Measurements from ENCODE around the gene CTNNA2. TPM values are rescaled to one million over a fixed set of nuclear protein-coding genes. Genes with fewer than 3 reads are reported as not detected.

Gene CTNNA2
- total and polyA plus RNA-seq, 5 donors: 0.08 to 0.42 (median 0.11) TPM; not detected in 1

DNA sequence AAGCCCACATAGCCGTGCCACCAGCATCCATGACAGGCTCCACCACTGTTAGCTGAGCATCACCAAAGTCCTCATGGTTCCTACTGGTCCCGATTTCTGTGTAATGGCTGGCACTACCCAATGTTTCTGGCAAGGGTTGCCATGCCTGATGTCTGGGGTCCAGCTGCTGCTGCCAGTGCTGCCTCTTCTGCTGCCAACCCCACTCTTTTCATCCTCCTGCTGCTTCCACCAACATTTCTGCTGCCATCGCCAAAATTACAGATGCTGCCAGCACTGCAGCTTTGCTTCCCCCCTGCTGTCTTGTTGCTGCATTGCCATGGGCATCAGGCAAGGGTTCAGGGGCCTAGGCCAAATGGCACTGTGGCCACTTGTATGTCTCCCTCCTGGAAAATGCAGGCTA lies 638.8 kb downstream of the CTNNA2 start:
- no peaks in the 10 kb centered on the region for H3K9me3 ChIP-seq (ENCODE audit: control insufficient read depth, low read length)
- no peak overlapping the region for H3K4me3 ChIP-seq (ENCODE audit: low read length)
- no peak overlapping the region for H3K27ac ChIP-seq (ENCODE audit: low read length)
- no peaks in the 10 kb centered on the region for H3K27me3 ChIP-seq (ENCODE audit: control insufficient read depth, insufficient read depth)
- ATAC-seq: no peak
- no peaks in the 10 kb centered on the region for H3K4me1 ChIP-seq (ENCODE audit: control insufficient read depth, insufficient read depth, low read length)
- intact Hi-C loops (cut with DNase I): no loop called here
- DNase-seq: no peak
- 91% methylated on average over 3 of the region's 3 CpGs for WGBS

DNA sequence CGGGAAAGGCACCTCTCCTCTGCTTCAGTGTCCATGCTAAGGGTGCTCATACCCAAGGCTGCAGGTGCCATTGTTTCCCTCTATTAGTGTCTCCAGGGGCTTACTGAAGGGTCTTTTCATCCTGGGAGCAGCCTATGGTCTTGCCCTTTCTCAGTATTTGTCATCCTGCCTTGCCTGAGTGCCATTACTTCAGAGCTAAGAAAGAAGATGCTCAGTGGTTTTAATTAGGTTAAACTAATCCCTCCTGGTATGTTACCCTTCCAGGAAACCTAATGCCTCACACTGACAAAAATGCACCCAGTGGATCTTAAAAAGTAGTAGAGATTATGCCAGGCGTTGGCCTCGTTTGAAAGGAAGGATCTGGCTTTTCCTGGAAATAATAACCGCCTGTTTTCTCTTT lies 640.3 kb downstream of the CTNNA2 start:
- Histone ChIP-seq H3K27me3 (ENCODE audit: control insufficient read depth, insufficient read depth) (no peaks in the 10 kb centered on the region), H3K9me3 (ENCODE audit: control insufficient read depth, low read length) (no peaks in the 10 kb centered on the region), H3K27ac (ENCODE audit: low read length) (no peak overlapping the region), H3K4me1 (ENCODE audit: control insufficient read depth, insufficient read depth, low read length) (no peaks in the 10 kb centered on the region), H3K4me3 (ENCODE audit: low read length) (no peak overlapping the region)
- DNase-seq (no peak), ATAC-seq (no peak)
- 63% methylated on average over 4 of the region's 4 CpGs for WGBS
- intact Hi-C loops (cut with DNase I): no loop called here

DNA sequence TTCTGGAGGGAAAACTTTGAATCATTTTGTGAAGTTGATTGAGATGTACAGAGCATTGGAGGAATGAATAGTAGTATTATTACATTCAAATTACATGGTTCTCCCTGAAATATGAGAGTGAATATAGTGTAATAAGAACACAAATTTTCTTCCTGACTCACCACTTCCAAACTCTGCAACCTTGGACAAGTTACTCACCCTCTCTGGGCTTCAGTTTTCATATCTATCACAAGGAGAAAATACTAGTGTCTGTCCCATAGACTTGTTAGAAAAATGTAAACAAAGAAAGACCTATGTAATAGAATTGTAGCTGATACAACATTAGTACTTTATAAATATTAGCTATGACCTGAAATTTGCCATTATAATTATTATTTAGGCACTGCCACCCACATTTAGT lies 640.9 kb downstream of the CTNNA2 start:
- no peak for ATAC-seq
- Histone ChIP-seq H3K27ac (ENCODE audit: low read length) (no peak overlapping the region), H3K4me3 (ENCODE audit: low read length) (no peak overlapping the region), H3K27me3 (ENCODE audit: control insufficient read depth, insufficient read depth) (no peaks in the 10 kb centered on the region), H3K4me1 (ENCODE audit: control insufficient read depth, insufficient read depth, low read length) (no peaks in the 10 kb centered on the region), H3K9me3 (ENCODE audit: control insufficient read depth, low read length) (no peaks in the 10 kb centered on the region)
- DNase-seq: no peak
- intact Hi-C loops (cut with DNase I): no loop called here

DNA sequence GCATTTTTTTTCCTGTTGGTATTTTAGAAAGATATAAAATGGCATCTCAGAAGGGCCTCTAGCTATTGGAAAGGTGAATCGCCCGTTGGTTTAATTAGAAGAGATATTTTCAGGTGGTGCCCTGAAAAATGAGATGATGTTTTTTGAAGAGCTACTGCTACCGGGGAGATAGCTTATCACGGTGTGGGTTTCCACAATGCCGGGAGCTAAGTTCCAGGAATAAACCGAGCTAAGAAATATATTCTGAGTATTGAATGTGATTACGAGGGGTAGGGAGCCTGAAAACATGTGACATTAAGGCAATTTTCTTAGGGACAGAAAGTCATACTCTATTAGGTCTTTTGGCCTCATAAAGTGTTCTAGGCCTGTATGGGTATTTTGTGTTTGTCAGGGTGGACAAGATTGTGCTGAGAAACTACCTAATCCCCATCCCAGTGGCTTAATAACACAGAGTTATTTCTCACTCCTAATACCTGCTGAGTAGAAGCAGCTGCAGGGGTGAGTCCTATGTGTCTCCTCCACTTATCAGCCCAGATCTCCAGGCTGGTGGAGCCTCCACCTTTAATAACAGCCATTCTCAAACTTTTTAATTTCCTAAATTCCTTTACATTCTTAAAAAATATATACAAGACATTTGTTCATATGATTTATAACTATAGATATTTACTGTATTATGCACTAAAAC lies 641.5 kb downstream of the CTNNA2 start:
- intact Hi-C loops (cut with DNase I): no loop called here
- H3K27me3 ChIP-seq (ENCODE audit: control insufficient read depth, insufficient read depth): no peaks in the 10 kb centered on the region
- no peaks in the 10 kb centered on the region for H3K9me3 ChIP-seq (ENCODE audit: control insufficient read depth, low read length)
- 59% methylated on average over 7 of the region's 7 CpGs for WGBS
- no peaks in the 10 kb centered on the region for H3K4me1 ChIP-seq (ENCODE audit: control insufficient read depth, insufficient read depth, low read length)
- H3K27ac ChIP-seq (ENCODE audit: low read length): no peak overlapping the region
- no peak for ATAC-seq
- no peak overlapping the region for H3K4me3 ChIP-seq (ENCODE audit: low read length)
- no peak for DNase-seq

DNA sequence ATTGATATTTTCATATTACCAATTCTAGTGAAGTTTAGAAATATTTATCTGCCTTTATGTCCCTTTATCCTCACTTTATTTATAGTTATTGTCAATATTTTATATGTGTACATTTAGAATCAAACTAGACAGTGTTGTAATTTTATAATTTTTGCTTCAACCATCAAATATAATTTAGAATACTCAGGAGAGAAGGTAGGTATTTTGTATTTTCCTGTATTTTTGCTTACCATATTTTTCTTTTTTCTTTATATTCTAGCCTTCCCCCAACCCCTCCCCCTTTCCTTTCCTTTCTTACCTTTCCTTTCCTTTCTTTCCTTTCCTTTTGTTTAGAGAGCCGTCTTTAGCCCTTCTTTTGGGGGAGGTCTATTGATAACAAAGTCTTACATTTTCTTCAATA lies 651.5 kb downstream of the CTNNA2 start:
- intact Hi-C loops (cut with DNase I): no loop called here
- 47% methylated on average over 1 of the region's 1 CpG for WGBS
- H3K9me3 ChIP-seq (ENCODE audit: control insufficient read depth, low read length): no peaks in the 10 kb centered on the region
- no peak overlapping the region for H3K4me3 ChIP-seq (ENCODE audit: low read length)
- H3K27ac ChIP-seq (ENCODE audit: low read length): no peak overlapping the region
- DNase-seq (no peak), ATAC-seq (no peak)
- no peaks in the 10 kb centered on the region for H3K27me3 ChIP-seq (ENCODE audit: control insufficient read depth, insufficient read depth)
- no peaks in the 10 kb centered on the region for H3K4me1 ChIP-seq (ENCODE audit: control insufficient read depth, insufficient read depth, low read length)

DNA sequence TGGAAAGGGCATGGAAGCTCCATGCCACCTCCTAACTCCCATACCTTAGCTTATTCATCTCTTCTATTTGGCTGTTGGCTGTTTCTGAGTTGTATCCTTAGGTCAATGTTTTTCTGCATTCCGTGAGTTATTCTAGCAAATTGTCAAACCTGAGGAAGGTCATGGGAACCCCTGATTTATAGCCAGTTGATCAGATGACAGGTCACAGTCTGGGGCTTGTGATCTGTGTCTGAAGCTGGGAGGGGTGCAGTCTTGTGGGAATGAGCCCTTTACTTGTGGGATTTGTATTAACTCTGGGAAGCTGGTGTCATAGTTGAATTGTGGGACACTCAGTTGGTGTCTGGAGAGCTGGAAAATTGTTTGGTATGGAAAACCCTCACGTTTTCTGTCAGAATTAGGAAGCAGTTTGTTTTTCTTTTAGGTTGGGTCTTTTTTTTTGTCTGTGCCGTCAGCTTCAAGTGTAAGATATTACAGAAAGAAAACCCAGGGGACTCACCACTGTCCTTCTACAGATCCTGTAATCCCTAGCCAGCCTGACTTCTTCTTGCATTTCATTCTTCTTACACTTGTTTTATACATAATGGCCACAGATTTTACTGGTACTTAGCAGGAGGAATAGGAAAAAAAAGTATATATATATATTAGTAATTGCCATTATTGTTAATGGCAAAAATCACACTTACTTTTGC lies 653.8 kb downstream of the CTNNA2 start:
- Histone ChIP-seq H3K4me3 (ENCODE audit: low read length) (no peak overlapping the region), H3K27ac (ENCODE audit: low read length) (no peak overlapping the region), H3K9me3 (ENCODE audit: control insufficient read depth, low read length) (no peaks in the 10 kb centered on the region), H3K4me1 (ENCODE audit: control insufficient read depth, insufficient read depth, low read length) (no peaks in the 10 kb centered on the region), H3K27me3 (ENCODE audit: control insufficient read depth, insufficient read depth) (no peaks in the 10 kb centered on the region)
- ATAC-seq (no peak), DNase-seq (no peak)
- intact Hi-C loops (cut with DNase I): no loop called here
- WGBS: 51% methylated on average over 3 of the region's 3 CpGs

DNA sequence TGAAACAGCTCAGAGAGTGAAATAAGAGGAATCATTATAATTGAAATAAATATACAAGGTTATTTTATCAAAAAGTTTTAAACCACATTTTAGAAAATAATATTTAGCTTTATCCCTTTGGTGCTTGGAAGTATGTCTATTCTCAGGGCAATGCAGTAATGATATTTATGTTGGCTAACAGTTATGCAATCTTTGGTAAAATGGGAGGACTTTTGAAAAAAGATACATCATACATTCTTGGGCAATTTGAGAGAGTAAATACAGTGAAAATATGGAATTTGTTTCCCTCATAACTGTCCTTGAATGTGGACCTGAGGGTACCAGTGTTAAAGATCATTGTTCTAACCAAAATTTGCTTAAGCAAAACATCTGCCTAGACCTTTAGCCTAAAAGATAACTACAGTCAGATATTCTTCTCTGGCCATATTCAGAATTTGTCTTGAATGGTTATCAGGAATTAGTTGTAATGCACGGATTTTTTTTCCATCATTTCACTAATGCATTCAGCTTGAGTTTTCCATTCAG lies 654.5 kb downstream of the CTNNA2 start:
- 47% methylated on average over 1 of the region's 1 CpG for WGBS
- Histone ChIP-seq H3K27me3 (ENCODE audit: control insufficient read depth, insufficient read depth) (no peaks in the 10 kb centered on the region), H3K27ac (ENCODE audit: low read length) (no peak overlapping the region), H3K4me3 (ENCODE audit: low read length) (no peak overlapping the region), H3K4me1 (ENCODE audit: control insufficient read depth, insufficient read depth, low read length) (no peaks in the 10 kb centered on the region), H3K9me3 (ENCODE audit: control insufficient read depth, low read length) (no peaks in the 10 kb centered on the region)
- no peak for ATAC-seq
- no peak for DNase-seq
- intact Hi-C loops (cut with DNase I): no loop called here

DNA sequence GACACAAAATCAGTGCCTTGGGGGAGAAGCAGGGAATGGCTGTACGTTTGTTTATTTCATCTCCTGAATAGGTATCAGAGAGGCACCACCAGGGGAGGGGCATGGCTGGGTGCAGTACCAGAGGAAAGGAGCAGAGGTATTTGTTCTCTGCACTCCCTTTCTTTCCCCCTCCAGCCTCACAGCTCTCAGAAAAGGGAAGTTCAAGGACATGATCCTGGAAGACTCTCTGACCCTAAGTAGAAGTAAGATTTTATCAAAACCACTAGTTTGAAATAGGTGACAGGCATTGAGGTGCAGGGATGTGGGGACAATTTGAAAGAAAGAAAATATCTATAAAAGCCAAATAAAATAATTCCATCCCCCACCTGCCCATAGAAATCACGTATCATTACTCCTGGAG lies 655.2 kb downstream of the CTNNA2 start:
- H3K27me3 ChIP-seq (ENCODE audit: control insufficient read depth, insufficient read depth): no peaks in the 10 kb centered on the region
- no peaks in the 10 kb centered on the region for H3K9me3 ChIP-seq (ENCODE audit: control insufficient read depth, low read length)
- WGBS: 53% methylated on average over 2 of the region's 2 CpGs
- H3K4me3 ChIP-seq (ENCODE audit: low read length): no peak overlapping the region
- no peaks in the 10 kb centered on the region for H3K4me1 ChIP-seq (ENCODE audit: control insufficient read depth, insufficient read depth, low read length)
- DNase-seq (no peak), ATAC-seq (no peak)
- no peak overlapping the region for H3K27ac ChIP-seq (ENCODE audit: low read length)
- intact Hi-C loops (cut with DNase I): no loop called here

DNA sequence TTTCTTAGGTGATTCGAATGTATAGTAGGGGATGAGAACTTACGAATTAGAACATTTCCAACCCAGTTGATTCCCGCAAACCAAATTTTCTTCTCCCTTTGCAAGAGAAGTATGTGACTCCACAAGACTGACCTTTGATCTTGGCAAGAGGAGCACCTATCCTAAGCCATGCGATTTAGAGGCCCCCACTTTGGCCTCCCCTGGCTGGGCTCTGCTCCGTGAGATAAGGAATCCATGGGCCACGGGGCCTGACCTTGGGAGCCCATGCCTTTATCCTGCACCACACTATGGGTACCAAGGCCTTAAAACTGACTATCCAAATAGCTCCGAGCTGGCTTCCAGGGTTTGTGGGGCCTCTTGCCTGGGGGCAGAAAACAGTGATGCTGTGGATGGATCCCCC lies 656.0 kb downstream of the CTNNA2 start:
- intact Hi-C loops (cut with DNase I): no loop called here
- ATAC-seq: no peak
- WGBS: 87% methylated on average over 7 of the region's 7 CpGs
- Histone ChIP-seq H3K4me1 (ENCODE audit: control insufficient read depth, insufficient read depth, low read length) (no peaks in the 10 kb centered on the region), H3K27me3 (ENCODE audit: control insufficient read depth, insufficient read depth) (no peaks in the 10 kb centered on the region), H3K4me3 (ENCODE audit: low read length) (no peak overlapping the region), H3K27ac (ENCODE audit: low read length) (no peak overlapping the region), H3K9me3 (ENCODE audit: control insufficient read depth, low read length) (no peaks in the 10 kb centered on the region)
- no peak for DNase-seq

DNA sequence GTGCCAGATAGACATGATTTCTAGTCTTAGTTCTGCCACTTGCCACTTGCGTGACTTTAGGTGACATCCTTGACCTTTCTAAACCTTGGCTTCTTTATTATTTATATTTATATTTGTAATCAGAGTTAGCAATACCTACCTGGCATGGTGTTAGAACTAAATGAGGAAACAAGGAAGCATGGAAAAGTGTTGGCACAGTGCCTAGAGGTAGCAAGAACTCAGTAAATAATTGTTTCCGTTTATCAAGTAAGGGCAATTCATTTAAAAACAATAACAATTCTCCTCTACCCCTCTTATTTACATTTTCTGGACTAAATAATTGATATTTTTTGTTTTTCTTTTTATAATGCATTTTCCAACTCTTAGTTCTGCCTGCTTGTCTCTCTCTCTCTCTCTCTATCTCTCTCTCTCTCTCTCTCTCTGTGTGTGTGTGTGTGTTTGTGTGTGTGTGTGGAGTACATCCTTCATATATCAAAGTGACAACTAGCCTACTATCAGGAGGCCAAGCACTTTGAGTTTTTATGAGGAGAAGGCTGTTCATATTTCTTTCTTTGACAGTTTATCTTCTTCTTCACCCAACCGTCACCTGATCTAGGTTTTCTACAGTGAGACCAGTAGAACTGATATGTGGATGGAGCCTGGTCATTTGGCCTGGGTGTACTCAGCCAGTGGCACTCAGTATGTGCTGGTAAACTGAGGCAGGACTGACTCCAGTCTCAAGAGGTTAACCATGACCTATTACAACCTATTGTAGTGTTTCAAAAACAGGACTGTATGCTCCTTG lies 657.2 kb downstream of the CTNNA2 start:
- Histone ChIP-seq H3K4me3 (ENCODE audit: low read length) (no peak overlapping the region), H3K27ac (ENCODE audit: low read length) (no peak overlapping the region), H3K27me3 (ENCODE audit: control insufficient read depth, insufficient read depth) (no peaks in the 10 kb centered on the region), H3K4me1 (ENCODE audit: control insufficient read depth, insufficient read depth, low read length) (no peaks in the 10 kb centered on the region), H3K9me3 (ENCODE audit: control insufficient read depth, low read length) (no peaks in the 10 kb centered on the region)
- 76% methylated on average over 3 of the region's 3 CpGs for WGBS
- no peak for ATAC-seq
- no peak for DNase-seq
- intact Hi-C loops (cut with DNase I): no loop called here

DNA sequence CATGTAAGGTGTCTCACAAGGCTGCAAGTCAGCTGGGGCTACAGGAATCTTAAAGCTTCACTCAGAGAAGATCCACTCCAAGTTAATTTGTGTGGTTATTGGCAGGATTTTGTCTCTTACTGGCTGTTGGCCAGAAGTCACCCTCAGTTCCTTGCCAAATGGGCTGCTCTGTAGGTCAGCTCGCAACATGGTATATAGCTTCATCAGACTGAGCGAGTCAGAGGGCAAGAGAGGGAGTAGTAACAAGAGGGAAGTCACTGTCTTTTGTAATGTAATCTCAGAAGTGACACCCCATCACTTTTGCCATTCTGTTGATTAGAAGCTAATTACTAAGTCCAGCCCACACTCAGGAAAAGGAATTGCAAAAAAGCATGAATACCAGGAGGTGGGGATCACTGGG lies 672.2 kb downstream of the CTNNA2 start:
- ATAC-seq: no peak
- intact Hi-C loops (cut with DNase I): no loop called here
- no peaks in the 10 kb centered on the region for H3K9me3 ChIP-seq (ENCODE audit: control insufficient read depth, low read length)
- no peak overlapping the region for H3K4me3 ChIP-seq (ENCODE audit: low read length)
- no peak overlapping the region for H3K27ac ChIP-seq (ENCODE audit: low read length)
- 54% methylated on average over 2 of the region's 2 CpGs for WGBS
- no peak for DNase-seq
- no peaks in the 10 kb centered on the region for H3K27me3 ChIP-seq (ENCODE audit: control insufficient read depth, insufficient read depth)
- no peaks in the 10 kb centered on the region for H3K4me1 ChIP-seq (ENCODE audit: control insufficient read depth, insufficient read depth, low read length)
